Measurements from ENCODE around the gene ACOT13.
A peak's percentile ranks its signal among the peaks of the same experiment; 100 is the strongest.
"Not testable (repeated sequence)": the region's sequence is repeated elsewhere in the genome, so short reads cannot be mapped to it uniquely, and the experiment has no call there.

ACOT13 gene

DNA sequence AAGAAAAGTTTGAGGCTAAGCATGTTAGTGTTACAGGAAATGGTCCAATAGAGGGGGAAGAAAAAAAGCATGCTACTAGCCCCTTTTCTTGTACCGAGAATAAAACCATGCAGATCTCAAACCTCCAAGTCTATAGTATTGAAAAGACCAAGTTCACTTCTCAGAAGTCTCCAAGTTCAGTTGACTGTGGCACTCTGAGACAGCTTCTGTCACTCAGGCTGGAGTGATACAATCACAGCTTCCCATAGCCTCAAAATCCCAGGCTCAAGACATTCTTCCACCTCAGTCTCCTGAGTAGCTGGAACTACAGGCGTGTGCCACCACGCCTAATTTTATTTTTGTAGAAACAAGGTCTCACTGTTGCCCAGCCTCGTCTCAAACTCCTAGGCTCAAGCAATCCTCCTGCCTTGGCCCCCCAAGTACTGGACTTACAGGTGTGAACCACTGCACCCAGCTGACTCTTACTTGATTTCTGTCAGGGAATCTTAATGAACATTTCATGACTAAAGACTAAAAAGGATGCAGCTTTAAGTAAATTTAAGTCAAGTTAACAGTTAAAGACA lies 35.9 kb downstream of the ACOT13 start:
- H3K4me3 ChIP-seq (ENCODE audit: low read depth, low read length) = no peak overlapping the region
- H3K27me3 ChIP-seq (replicated peaks) = no peaks in the 10 kb centered on the region
- no peak for DNase-seq
- in situ Hi-C loops (cut with HindIII; ENCODE audit: low pct_ligation_motif_present, low sequenced_read_pairs) = no loop called here
- TF ChIP-seq, protein P1, sequence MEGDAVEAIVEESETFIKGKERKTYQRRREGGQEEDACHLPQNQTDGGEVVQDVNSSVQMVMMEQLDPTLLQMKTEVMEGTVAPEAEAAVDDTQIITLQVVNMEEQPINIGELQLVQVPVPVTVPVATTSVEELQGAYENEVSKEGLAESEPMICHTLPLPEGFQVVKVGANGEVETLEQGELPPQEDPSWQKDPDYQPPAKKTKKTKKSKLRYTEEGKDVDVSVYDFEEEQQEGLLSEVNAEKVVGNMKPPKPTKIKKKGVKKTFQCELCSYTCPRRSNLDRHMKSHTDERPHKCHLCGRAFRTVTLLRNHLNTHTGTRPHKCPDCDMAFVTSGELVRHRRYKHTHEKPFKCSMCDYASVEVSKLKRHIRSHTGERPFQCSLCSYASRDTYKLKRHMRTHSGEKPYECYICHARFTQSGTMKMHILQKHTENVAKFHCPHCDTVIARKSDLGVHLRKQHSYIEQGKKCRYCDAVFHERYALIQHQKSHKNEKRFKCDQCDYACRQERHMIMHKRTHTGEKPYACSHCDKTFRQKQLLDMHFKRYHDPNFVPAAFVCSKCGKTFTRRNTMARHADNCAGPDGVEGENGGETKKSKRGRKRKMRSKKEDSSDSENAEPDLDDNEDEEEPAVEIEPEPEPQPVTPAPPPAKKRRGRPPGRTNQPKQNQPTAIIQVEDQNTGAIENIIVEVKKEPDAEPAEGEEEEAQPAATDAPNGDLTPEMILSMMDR (IDR thresholded peaks at IDR 0.05; ENCODE audit: low read depth, low read length, missing control alignments) = no peak
- no peak overlapping the region for H3K27ac ChIP-seq
- H3K36me3 ChIP-seq (replicated peaks) = peaks cover 46% of the 10 kb centered on the region

DNA sequence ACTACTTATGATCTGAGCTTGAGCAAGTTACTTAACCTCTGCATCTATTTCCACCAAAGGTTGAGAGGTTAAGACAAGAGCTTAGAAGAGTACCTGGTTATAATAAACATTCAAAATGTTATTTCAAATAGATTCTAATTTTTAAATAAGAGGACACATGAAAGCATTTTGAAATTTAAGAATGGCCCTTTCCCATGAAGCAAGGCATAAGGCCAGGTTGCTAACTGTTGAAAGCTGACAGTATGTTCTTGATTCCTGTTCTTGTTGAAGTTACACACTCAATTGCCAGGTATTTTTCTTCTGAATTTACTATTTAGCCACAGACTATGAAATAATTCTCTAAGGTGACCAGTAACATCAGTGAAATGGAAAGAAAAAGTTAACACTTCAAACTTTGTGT lies 37.6 kb downstream of the ACOT13 start:
- H3K36me3 ChIP-seq (replicated peaks) = peaks cover 62% of the 10 kb centered on the region
- no peak overlapping the region for H3K27ac ChIP-seq
- TF ChIP-seq, protein P1 (IDR thresholded peaks at IDR 0.05; ENCODE audit: low read depth, low read length, missing control alignments) = no peak
- H3K4me3 ChIP-seq (ENCODE audit: low read depth, low read length) = no peak overlapping the region
- in situ Hi-C loops (cut with HindIII; ENCODE audit: low pct_ligation_motif_present, low sequenced_read_pairs) = no loop called here
- no peaks in the 10 kb centered on the region for H3K27me3 ChIP-seq (replicated peaks)
- no peak for DNase-seq

DNA sequence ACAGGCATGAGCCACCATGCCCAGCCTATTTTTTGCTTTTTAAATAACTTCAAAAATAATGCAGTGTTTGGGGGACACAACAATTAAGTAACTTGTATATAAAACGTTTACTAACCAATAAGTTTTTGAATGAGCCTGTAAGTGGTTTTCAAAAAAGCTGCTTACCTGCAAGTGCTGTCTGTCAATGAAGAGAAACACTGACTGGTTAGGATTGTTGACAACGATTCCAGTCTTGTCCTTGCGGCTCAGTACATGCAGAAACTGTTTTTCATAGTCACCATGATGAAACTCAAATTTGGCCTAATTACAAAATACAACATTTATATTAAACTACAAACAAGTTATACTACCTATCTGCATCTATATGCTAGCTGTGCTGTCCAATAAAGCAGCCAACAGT lies 41.7 kb downstream of the ACOT13 start:
- TF ChIP-seq, protein P1 (IDR thresholded peaks at IDR 0.05; ENCODE audit: low read depth, low read length, missing control alignments) = no peak
- no peak for DNase-seq
- Histone ChIP-seq H3K36me3 (replicated peaks) (peaks cover 92% of the 10 kb centered on the region), H3K27me3 (replicated peaks) (no peaks in the 10 kb centered on the region), H3K27ac (no peak overlapping the region), H3K4me3 (ENCODE audit: low read depth, low read length) (no peak overlapping the region)
- in situ Hi-C loops (cut with HindIII; ENCODE audit: low pct_ligation_motif_present, low sequenced_read_pairs) = no loop called here

DNA sequence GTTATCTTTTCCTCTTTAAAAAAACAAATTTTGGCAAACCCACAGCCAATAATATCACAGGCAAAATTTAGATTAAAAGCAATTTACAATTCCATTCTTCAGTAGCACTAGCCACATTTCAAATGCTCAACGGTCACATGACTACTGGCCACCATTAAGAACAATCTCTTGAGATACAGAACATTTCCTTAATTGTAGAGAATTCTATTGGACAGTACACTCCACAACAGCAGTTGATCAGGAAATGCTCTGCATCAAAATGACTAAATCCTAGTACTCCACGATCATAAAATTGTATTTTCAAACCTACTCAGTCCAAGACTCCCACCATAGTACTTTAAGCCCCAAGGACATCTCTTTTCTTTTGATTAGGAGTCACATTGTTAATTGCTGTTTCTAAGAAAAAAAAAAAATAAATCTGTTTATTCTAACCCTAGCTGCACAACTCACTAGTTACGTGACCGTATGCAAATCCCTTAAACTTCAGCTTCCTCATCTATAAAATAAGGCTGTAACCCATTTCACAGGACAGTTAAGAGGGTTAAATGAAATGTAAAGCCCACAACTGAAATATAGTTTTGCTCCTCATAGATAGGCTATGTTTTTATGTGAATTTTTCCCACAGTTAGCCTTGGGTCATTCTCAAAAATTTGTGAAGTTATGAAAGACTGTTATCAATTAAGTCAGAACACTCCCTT lies 42.3 kb downstream of the ACOT13 start:
- Histone ChIP-seq H3K27ac (no peak overlapping the region), H3K36me3 (replicated peaks) (peaks cover 94% of the 10 kb centered on the region), H3K27me3 (replicated peaks) (no peaks in the 10 kb centered on the region), H3K4me3 (ENCODE audit: low read depth, low read length) (no peak overlapping the region)
- in situ Hi-C loops (cut with HindIII; ENCODE audit: low pct_ligation_motif_present, low sequenced_read_pairs) = no loop called here
- TF ChIP-seq, protein P1 (IDR thresholded peaks at IDR 0.05; ENCODE audit: low read depth, low read length, missing control alignments) = no peak
- no peak for DNase-seq

DNA sequence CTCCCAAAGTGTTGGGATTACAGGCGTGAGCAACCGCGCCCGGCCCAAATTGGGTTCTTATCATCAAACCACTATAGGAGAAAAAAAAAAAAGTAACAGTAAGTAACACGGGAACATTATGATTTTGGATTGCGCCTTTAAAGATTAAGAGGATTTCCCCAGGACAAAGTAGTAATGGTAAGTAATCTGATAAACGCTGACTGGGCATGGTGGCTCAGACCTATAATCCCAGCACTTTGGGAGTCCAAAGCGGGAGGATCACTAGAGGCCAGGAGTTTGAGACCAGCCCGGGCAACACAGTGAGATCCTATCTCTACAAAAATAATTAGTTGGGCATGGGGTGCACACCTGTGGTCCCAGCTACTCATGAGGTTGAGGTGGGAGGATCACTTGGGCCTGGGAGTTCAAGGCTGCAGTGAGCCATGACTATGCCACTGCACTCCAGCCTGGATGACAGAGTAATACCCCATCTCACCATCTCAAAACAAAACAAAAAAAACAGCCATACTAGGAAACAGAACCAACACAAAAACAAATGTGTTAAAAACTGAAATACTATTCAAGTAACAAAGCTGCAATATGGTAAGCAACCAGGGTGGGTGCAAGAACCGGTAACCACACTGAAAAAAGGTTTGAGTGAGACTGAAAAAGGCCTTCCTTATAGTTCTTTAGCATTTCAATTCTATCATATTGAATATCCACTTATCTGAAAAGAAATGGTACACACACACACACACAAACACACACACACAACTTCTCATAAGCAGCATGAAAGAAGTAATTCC lies 43.8 kb downstream of the ACOT13 start:
- no peak overlapping the region for H3K4me3 ChIP-seq (ENCODE audit: low read depth, low read length)
- peaks cover 98% of the 10 kb centered on the region for H3K36me3 ChIP-seq (replicated peaks)
- H3K27me3 ChIP-seq (replicated peaks) = no peaks in the 10 kb centered on the region
- TF ChIP-seq, protein P1 (IDR thresholded peaks at IDR 0.05; ENCODE audit: low read depth, low read length, missing control alignments) = no peak
- no peak for DNase-seq
- in situ Hi-C loops (cut with HindIII; ENCODE audit: low pct_ligation_motif_present, low sequenced_read_pairs) = no loop called here
- H3K27ac ChIP-seq = no peak overlapping the region

DNA sequence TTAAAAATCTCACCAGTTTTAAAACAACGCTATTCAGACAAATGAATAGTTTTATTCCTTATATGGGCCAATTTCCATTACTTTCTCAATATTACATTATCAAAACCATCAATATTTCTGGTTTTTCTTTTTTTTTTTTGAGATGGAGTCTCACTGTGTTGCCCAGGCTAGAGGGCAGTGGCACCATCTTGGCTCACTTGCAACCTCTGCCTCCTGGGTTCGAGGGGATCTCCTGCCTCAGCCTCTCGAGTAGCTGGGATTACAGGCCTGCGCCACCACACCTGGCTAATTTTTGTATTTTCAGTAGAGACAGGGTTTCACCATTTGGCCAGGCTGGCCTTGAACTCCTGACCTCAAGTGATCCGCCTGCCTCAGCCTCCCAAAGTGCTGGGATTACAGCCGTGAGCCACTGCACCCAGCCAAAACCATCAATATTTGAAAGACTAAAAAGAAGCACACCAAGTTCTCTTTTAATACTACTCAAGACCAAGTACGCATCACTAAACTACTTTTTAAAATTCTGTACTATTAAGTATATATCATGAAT lies 49.8 kb downstream of the ACOT13 start:
- Histone ChIP-seq H3K4me3 (ENCODE audit: low read depth, low read length) (peak overlapping the region; percentile 97), H3K36me3 (replicated peaks) (peaks cover 50% of the 10 kb centered on the region)
- in situ Hi-C loops (cut with HindIII; ENCODE audit: low pct_ligation_motif_present, low sequenced_read_pairs); H3K27ac ChIP-seq; H3K27me3 ChIP-seq (replicated peaks); DNase-seq: not testable (repeated sequence)

Data from brain microvascular endothelial cell (primary cell).